Peyer's patch (tissue), 4 donors: Measurements from ENCODE around the gene ANKRD11. TPM values are rescaled to one million over a fixed set of nuclear protein-coding genes. Genes with fewer than 3 reads are reported as not detected.
"Not testable (repeated sequence)": the region's sequence is repeated elsewhere in the genome, so short reads cannot be mapped to it uniquely, and the experiment has no call there.

ENCODE experiments used
- DNase-seq, 3 donors: peaks; one replicate each; pipeline ENCODE4 v3.0.0-alpha.2; 2017 to 2019
- H3K27ac ChIP-seq, 4 donors: fragments of 200-600 bp; sonication (generic); one replicate each; pipeline ENCODE4 v1.5.1; 2016 to 2019
- H3K27me3 ChIP-seq, 2 donors: fragments of 200-600 bp; sonication (generic); one replicate each; pipeline ENCODE4 v1.5.1; 2019
- H3K36me3 ChIP-seq, 3 donors: fragments of 200-600 bp; sonication (generic); one replicate each; pipeline ENCODE4 v1.5.1; 2016 to 2019
- H3K4me1 ChIP-seq, 4 donors: fragments of 200-600 bp; sonication (generic); one replicate each; pipeline ENCODE4 v1.5.1; 2016 to 2019
- H3K4me3 ChIP-seq, 4 donors: fragments of 200-600 bp; sonication (generic); 1 replicate in 3 of 4; 2 replicates in 1 of 4; pipeline ENCODE4 v1.5.1; 2016 to 2019; ENCODE audit warnings: mild to moderate bottlenecking in 1 of 4
- H3K9me3 ChIP-seq, 4 donors: fragments of 200-600 bp; sonication (generic); one replicate each; pipeline ENCODE4 v1.5.1; 2016 to 2019; ENCODE audit warnings: mild to moderate bottlenecking in 1 of 4
- POLR2A ChIP-seq, 2 donors: fragments of 450-650 bp; IDR thresholded peaks; one replicate each; pipeline ENCODE4 v1.5.1; 2017; ENCODE audit warnings: antibody characterized with exemption in 2 of 2, mild to moderate bottlenecking in 2 of 2, moderate library complexity in 2 of 2
- total RNA-seq, 4 donors: library from RNA; depleted of rRNA; stranded (reverse); fragments of >200 nt; gene quantifications; one replicate each; pipeline ENCODE4 v1.1.0, GENCODE V29; 2016
- TF ChIP-seq, protein P1 (sequence below), 6 experiments: fragments of 450-650 bp in 4 of 6; fragments of 200-600 bp in 2 of 6; sonication (generic) in 1 of 6; IDR thresholded peaks; one replicate each; pipeline ENCODE4 v1.5.1; 2017 to 2019; ENCODE audit warnings: antibody characterized with exemption in 6 of 6, mild to moderate bottlenecking in 3 of 6, moderate library complexity in 1 of 6

Gene ANKRD11
- total RNA-seq, 4 donors from 2014 or later, result 177 to 227 (median 211) TPM

GRCh38 chr16:89309438-89310122, 180.8 kb downstream of the ANKRD11 start:
- TF ChIP-seq, protein P1, sequence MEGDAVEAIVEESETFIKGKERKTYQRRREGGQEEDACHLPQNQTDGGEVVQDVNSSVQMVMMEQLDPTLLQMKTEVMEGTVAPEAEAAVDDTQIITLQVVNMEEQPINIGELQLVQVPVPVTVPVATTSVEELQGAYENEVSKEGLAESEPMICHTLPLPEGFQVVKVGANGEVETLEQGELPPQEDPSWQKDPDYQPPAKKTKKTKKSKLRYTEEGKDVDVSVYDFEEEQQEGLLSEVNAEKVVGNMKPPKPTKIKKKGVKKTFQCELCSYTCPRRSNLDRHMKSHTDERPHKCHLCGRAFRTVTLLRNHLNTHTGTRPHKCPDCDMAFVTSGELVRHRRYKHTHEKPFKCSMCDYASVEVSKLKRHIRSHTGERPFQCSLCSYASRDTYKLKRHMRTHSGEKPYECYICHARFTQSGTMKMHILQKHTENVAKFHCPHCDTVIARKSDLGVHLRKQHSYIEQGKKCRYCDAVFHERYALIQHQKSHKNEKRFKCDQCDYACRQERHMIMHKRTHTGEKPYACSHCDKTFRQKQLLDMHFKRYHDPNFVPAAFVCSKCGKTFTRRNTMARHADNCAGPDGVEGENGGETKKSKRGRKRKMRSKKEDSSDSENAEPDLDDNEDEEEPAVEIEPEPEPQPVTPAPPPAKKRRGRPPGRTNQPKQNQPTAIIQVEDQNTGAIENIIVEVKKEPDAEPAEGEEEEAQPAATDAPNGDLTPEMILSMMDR (IDR thresholded peaks at IDR 0.05), result no peak
- Histone ChIP-seq H3K36me3 (peaks cover 0 to 30% (median 0%) of the 10 kb centered on the region in 3 donors), H3K27ac (no peak overlapping the region), H3K27me3 (no peaks in the 10 kb centered on the region), H3K9me3 (no peaks in the 10 kb centered on the region), H3K4me1 (peaks cover 0 to 37% (median 7%) of the 10 kb centered on the region in 4 donors), H3K4me3 (no peak overlapping the region)
- DNase-seq, result no peak

DNA sequence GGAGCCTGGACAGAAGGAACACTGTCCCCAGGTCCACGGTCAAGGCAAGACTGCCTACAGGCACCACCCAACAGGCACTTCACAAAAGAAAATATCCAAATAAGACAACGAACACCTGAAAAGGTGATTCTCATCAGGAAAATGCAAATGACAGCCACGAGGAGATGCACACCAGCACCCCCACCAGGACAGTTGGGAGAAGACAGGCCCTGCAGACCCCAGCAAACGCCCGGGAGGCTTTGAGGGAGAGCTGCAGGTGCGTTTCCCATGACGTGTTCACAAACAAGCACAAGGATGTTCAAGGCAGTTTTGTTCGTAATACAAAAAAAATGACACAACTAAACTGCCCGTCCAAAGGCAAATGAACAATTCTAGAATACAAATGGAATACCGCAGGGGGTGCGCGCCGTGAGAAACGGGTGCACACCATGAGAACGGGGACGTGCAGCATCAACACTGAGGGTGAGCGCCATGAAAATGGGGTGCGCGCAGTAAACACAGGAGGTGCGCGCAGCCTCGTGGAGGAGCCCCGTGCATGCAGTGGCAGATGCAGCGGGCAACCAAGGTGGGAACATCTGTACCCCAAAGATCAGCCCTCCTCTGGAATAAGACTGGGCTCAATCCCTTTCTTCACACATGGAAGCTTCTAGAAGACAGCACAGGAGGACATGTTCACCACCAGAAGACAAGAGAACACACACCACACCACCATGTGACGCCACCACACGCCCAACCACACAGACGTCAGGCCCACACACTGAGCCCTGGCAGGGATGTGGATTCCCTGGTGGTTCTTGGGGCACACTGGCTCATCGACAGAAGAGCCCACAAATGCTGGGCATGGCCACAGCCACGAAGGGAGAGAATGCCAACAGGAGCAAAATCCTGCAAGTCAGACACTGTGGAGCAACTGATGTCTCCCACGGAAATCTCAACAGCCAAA, 181.7 kb downstream of the ANKRD11 start:
- H3K4me1 ChIP-seq, result peaks cover 0 to 28% (median 5%) of the 10 kb centered on the region in 4 donors
- TF ChIP-seq, protein P1 (IDR thresholded peaks at IDR 0.05), result peak in 4 of 6 experiments; percentile 31 to 42 (median 34)
- no peak for TF ChIP-seq POLR2A (IDR thresholded peaks at IDR 0.05)
- peaks cover 0 to 37% (median 0%) of the 10 kb centered on the region in 3 donors for H3K36me3 ChIP-seq

DNA sequence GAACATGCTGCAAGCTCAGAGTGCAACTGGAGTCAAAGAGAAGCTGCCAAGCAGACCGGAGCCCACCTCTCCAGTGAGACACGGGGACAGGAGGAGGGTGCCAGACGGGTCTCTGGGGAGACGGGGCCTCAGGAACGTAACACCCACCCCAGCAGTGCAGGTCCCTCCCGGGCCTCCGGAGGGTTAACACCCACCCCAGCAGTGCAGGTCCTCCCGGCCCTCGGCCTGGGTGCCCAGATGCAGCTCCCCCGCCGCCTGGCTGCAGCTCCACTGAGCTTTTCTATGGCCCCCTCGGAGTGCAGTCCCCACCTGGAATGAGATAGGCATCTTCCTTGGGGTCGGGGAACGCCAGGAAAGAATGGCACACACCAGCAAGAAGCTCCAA, 182.9 kb downstream of the ANKRD11 start:
- Histone ChIP-seq H3K4me1 (peaks cover 0 to 15% (median 5%) of the 10 kb centered on the region in 4 donors), H3K9me3 (no peaks in the 10 kb centered on the region), H3K4me3 (no peak overlapping the region), H3K27ac (no peak overlapping the region), H3K27me3 (no peaks in the 10 kb centered on the region), H3K36me3 (peaks cover 0 to 34% (median 0%) of the 10 kb centered on the region in 3 donors)
- DNase-seq, result no peak
- TF ChIP-seq, protein P1 (IDR thresholded peaks at IDR 0.05), result no peak
- no peak for TF ChIP-seq POLR2A (IDR thresholded peaks at IDR 0.05)

More for the DNA sequence above, 181.7 kb downstream of the ANKRD11 start:
- no peak overlapping the region for H3K27ac ChIP-seq
- no peak for DNase-seq
- H3K4me3 ChIP-seq, result no peak overlapping the region
- H3K27me3 ChIP-seq, result no peaks in the 10 kb centered on the region
- H3K9me3 ChIP-seq, result no peaks in the 10 kb centered on the region

GRCh38 chr16:89306457-89307420, 183.6 kb downstream of the ANKRD11 start:
- H3K27ac ChIP-seq, DNase-seq: not testable (repeated sequence)
- H3K36me3 ChIP-seq, result peaks cover 0 to 28% (median 0%) of the 10 kb centered on the region in 3 donors

DNA sequence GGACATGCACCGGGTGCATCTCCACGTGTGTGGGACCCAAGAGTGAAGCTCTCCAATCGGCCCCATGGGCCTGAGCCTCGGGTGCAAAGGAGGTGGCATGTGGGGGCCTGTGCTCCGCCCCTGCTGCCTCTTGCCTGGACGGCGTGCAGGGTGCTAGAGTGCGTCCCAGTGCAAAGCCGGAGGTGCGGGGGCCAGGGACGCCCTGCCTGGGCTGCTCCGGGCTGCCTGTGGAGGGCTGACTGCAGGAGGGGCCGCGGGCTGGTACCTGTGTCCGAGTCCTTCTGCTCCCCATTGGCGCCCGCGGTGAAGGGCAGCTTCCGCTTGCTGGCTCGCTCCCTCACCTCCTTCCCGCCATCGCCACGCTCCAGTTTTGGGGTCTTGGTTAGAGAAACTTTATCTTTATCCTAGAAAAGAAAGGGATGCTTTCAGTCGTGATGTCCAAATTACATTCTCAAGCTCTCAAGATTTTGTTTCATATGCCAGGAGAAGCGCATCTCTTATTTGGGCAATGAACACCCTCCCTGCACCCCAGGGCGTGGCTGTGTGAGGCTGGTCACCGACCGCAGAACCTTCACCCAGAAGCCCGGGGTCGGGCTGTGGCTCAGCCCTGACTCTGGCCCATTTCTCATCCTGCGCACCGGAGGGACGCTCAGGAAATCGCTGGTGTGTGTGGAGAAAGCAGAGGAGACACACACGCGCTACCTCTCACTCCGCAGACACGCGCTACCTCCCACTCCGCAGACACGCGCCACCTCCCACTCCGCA, 185.2 kb downstream of the ANKRD11 start:
- Histone ChIP-seq H3K36me3 (peaks cover 0 to 32% (median 0%) of the 10 kb centered on the region in 3 donors), H3K4me3 (no peak overlapping the region), H3K9me3 (no peaks in the 10 kb centered on the region), H3K27me3 (no peaks in the 10 kb centered on the region), H3K4me1 (peaks cover 0 to 20% (median 5%) of the 10 kb centered on the region in 4 donors), H3K27ac (no peak overlapping the region)
- DNase-seq, result no peak
- TF ChIP-seq POLR2A (IDR thresholded peaks at IDR 0.05), result no peak

More at GRCh38 chr16:89306457-89307420, 183.6 kb downstream of the ANKRD11 start:
- H3K9me3 ChIP-seq, H3K4me3 ChIP-seq, H3K27me3 ChIP-seq: not testable (repeated sequence)
- peaks cover 0 to 10% (median 5%) of the 10 kb centered on the region in 4 donors for H3K4me1 ChIP-seq
